Measurements from ENCODE around the gene ZNF385B. TPM values are rescaled to one million over a fixed set of nuclear protein-coding genes. Genes with fewer than 3 reads are reported as not detected.

ZNF385B gene
- total and polyA plus RNA-seq, 12 donors: 2.0 to 15.3 (median 8.4) TPM

DNA sequence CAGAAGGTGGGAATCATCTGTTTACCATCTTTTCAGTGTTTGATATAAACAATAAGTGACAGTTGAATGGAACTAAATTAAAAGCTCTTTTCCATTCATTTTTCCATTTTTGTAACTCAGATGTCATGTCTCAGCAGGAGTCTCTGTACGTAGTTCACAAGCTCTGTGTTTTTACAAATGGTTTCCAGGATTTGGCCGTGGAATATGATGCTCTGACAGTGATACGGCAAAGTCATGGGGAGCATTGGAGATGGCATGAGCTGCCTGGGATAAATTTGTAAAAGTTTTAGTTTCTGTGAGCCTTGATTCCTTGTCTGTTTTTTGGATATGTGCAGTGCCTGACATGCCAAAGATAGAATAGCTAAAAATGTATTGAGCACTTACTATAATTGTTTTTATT is 428.7 kb downstream of the ZNF385B start:
- H3K27ac ChIP-seq: no peak overlapping the region
- no peak overlapping the region for H3K4me3 ChIP-seq
- no peaks in the 10 kb centered on the region for H3K27me3 ChIP-seq
- intact Hi-C loops (cut with DNase I): no loop called here
- H3K9me3 ChIP-seq (replicated peaks in 1 of 3): no peaks in the 10 kb centered on the region
- no peaks in the 10 kb centered on the region for H3K4me1 ChIP-seq (replicated peaks in 1 of 2)
- H3K36me3 ChIP-seq (replicated peaks in 1 of 2): no peaks in the 10 kb centered on the region
- WGBS, 4 donors: 89 to 94% (median 91%) methylated on average over 3 of the region's 3 CpGs
- TF ChIP-seq, protein P1, sequence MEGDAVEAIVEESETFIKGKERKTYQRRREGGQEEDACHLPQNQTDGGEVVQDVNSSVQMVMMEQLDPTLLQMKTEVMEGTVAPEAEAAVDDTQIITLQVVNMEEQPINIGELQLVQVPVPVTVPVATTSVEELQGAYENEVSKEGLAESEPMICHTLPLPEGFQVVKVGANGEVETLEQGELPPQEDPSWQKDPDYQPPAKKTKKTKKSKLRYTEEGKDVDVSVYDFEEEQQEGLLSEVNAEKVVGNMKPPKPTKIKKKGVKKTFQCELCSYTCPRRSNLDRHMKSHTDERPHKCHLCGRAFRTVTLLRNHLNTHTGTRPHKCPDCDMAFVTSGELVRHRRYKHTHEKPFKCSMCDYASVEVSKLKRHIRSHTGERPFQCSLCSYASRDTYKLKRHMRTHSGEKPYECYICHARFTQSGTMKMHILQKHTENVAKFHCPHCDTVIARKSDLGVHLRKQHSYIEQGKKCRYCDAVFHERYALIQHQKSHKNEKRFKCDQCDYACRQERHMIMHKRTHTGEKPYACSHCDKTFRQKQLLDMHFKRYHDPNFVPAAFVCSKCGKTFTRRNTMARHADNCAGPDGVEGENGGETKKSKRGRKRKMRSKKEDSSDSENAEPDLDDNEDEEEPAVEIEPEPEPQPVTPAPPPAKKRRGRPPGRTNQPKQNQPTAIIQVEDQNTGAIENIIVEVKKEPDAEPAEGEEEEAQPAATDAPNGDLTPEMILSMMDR (IDR thresholded peaks at IDR 0.05): no peak
- TF ChIP-seq POLR2A (IDR thresholded peaks at IDR 0.05): no peak
- no peak for DNase-seq

DNA sequence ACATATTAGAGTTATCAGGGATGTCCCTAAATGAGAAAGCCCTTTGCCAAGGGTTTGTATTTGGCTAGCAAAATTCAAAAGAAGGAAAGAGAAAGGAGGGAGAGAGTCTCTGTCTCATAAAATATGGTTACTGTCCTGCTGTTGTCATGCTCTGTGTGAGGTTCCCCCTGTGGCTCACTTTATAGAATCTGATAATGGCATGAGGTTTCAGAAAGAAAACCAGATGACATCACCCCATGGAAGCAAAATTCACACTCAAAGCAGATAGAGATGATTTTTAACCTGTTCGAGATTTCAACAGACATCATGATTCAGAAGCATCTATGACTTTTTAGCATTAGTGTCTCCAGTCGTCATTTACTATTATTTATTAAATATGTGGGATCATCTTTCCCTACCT is 431.8 kb downstream of the ZNF385B start:
- Histone ChIP-seq H3K27me3 (no peaks in the 10 kb centered on the region), H3K9me3 (replicated peaks in 1 of 3) (no peaks in the 10 kb centered on the region), H3K36me3 (replicated peaks in 1 of 2) (no peaks in the 10 kb centered on the region), H3K4me1 (replicated peaks in 1 of 2) (no peaks in the 10 kb centered on the region), H3K27ac (no peak overlapping the region), H3K4me3 (no peak overlapping the region)
- WGBS, 4 donors: 71 to 78% (median 74%) methylated on average over 2 of the region's 2 CpGs
- TF ChIP-seq POLR2A (IDR thresholded peaks at IDR 0.05): no peak
- TF ChIP-seq, protein P1 (IDR thresholded peaks at IDR 0.05): no peak
- DNase-seq: no peak
- intact Hi-C loops (cut with DNase I): loop anchor here in 1 of 2 donors (5.0 kb wide), 1 partner anchor 323 kb away; no protein-coding TSS in a partner anchor

DNA sequence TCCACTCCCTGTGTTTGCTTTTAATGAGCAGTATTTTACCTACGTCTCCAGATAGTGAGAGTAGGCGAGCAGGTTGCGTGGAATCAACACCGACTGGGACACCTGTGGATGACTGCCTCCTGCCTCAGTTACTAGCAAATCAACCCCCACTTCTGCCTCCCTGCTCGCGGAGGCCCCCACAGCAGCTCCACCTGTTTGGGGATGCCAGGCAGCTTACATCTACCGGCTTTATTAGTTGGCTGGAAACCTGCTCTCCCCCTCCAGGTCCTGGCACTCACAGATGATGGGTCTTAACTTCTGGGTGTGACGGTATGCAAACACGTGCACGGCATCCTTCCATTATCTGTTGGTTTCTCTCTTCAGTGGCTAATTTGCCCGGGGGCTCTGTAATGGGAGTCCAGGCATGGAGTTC is 432.3 kb downstream of the ZNF385B start:
- no peak for DNase-seq
- WGBS, 4 donors: 72 to 81% (median 77%) methylated on average over 10 to 11 of the region's 11 CpGs
- H3K4me1 ChIP-seq (replicated peaks in 1 of 2): no peaks in the 10 kb centered on the region
- intact Hi-C loops (cut with DNase I): loop anchor here in 1 of 2 donors (5.0 kb wide), 1 partner anchor 323 kb away; no protein-coding TSS in a partner anchor
- no peak overlapping the region for H3K27ac ChIP-seq
- TF ChIP-seq, protein P1 (IDR thresholded peaks at IDR 0.05): no peak
- no peak for TF ChIP-seq POLR2A (IDR thresholded peaks at IDR 0.05)
- H3K36me3 ChIP-seq (replicated peaks in 1 of 2): no peaks in the 10 kb centered on the region
- no peaks in the 10 kb centered on the region for H3K27me3 ChIP-seq
- H3K4me3 ChIP-seq: no peak overlapping the region
- no peaks in the 10 kb centered on the region for H3K9me3 ChIP-seq (replicated peaks in 1 of 3)

DNA sequence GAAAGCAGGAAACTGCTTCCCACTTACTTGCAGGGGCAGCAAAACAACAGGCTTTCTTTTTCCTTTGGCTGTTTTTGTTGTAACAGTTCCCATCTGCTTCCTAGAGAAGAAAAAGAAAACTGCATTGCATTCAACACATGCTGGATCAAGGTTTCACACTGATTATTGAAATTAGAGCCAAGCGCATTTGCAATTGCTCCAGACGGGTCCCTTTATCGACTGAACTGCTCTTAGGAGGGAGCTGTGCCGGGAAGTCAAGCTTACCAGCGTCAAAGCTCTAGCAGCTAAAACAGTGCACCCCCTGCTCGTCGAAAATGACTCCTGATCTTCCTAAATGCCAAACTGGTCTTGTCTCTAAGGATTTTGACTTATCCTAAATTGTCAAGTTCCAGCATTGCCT is 432.8 kb downstream of the ZNF385B start:
- H3K4me3 ChIP-seq: no peak overlapping the region
- H3K27ac ChIP-seq: no peak overlapping the region
- H3K4me1 ChIP-seq (replicated peaks in 1 of 2): no peaks in the 10 kb centered on the region
- no peak for DNase-seq
- intact Hi-C loops (cut with DNase I): loop anchor here in 1 of 2 donors (5.0 kb wide), 1 partner anchor 324 kb away; no protein-coding TSS in a partner anchor
- 40 to 63% (median 48%) methylated on average over 7 of the region's 7 CpGs for WGBS, 4 donors
- no peaks in the 10 kb centered on the region for H3K9me3 ChIP-seq (replicated peaks in 1 of 3)
- H3K27me3 ChIP-seq: no peaks in the 10 kb centered on the region
- TF ChIP-seq, protein P1 (IDR thresholded peaks at IDR 0.05): no peak
- TF ChIP-seq POLR2A (IDR thresholded peaks at IDR 0.05): no peak
- no peaks in the 10 kb centered on the region for H3K36me3 ChIP-seq (replicated peaks in 1 of 2)

Data from adrenal gland (tissue), 12 donors.